HepG2 (cell line): ENCODE data around the gene ENPP1. TPM values are rescaled to one million over a fixed set of nuclear protein-coding genes. Genes with fewer than 3 reads are reported as not detected.

ENCODE experiments used
- BCL6 ChIP-seq: IDR thresholded peaks from 2 replicates; pipeline ENCODE4 v1.6.1; 2016; ENCODE audit warnings: missing genetic modification reagents, missing compliant biosample characterization
- KDM3A ChIP-seq: IDR thresholded peaks from 2 replicates; pipeline ENCODE4 v1.6.1; 2018; ENCODE audit warnings: low read depth, missing compliant biosample characterization
- KLF16 ChIP-seq, 2 experiments: sonication (generic) in 1 of 2; formaldehyde crosslinking in 1 of 2; IDR thresholded peaks; 2 replicates each; pipeline versions ENCODE4 v1.6.1 to v1.8.0; 2016 to 2023; ENCODE audit warnings: missing genetic modification reagents in 2 of 2, missing compliant biosample characterization in 1 of 2
- MIER3 ChIP-seq: IDR thresholded peaks from 2 replicates; pipeline ENCODE4 v1.6.1; 2016; ENCODE audit warnings: missing compliant biosample characterization, borderline replicate concordance
- PHF8 ChIP-seq: sonication (generic); formaldehyde crosslinking; IDR thresholded peaks from 2 replicates; pipeline ENCODE4 v1.5.0; 2020; ENCODE audit warnings: missing genetic modification reagents
- POLR2AphosphoS5 ChIP-seq: IDR thresholded peaks from 2 replicates; pipeline ENCODE4 v1.6.1; 2012; ENCODE audit warnings: low read depth, low read length
- RARA ChIP-seq: IDR thresholded peaks from 2 replicates; pipeline ENCODE4 v1.6.1; 2016; ENCODE audit warnings: missing genetic modification reagents, missing compliant biosample characterization
- SRSF4 ChIP-seq: fragments of 200-400 bp; formaldehyde crosslinking; IDR thresholded peaks from one replicate; pipeline ENCODE4 v1.6.1; 2018; ENCODE audit warnings: mild to moderate bottlenecking, low read depth, low read length, moderate library complexity; ENCODE audit not compliant: poor library complexity, severe bottlenecking
- YEATS2 ChIP-seq: sonication (generic); formaldehyde crosslinking; IDR thresholded peaks from 2 replicates; pipeline ENCODE4 v1.4.0; 2020; ENCODE audit warnings: missing genetic modification reagents, borderline replicate concordance
- ZBTB42 ChIP-seq: sonication (generic); formaldehyde crosslinking; IDR thresholded peaks from 2 replicates; pipeline ENCODE4 v1.5.0; 2020; ENCODE audit warnings: mild to moderate bottlenecking, missing genetic modification reagents
- ZNF333 ChIP-seq: sonication (generic); formaldehyde crosslinking; IDR thresholded peaks from 2 replicates; pipeline ENCODE4 v1.4.0; 2020; ENCODE audit warnings: mild to moderate bottlenecking, missing genetic modification reagents, borderline replicate concordance
- ZNF572 ChIP-seq: sonication (generic); formaldehyde crosslinking; IDR thresholded peaks from 2 replicates; pipeline ENCODE4 v1.5.1; 2020; ENCODE audit warnings: mild to moderate bottlenecking, missing genetic modification reagents
- ZNF605 ChIP-seq: sonication (generic); formaldehyde crosslinking; IDR thresholded peaks from 2 replicates; pipeline ENCODE4 v1.8.0; 2022; ENCODE audit warnings: mild to moderate bottlenecking, missing genetic modification reagents
- ZSCAN9 ChIP-seq: IDR thresholded peaks from 2 replicates; pipeline ENCODE4 v1.6.1; 2016; ENCODE audit warnings: borderline replicate concordance
- polyA plus RNA-seq, 8 experiments: library from polyadenylated mRNA; depleted of rRNA in 3 of 8; stranded (reverse) in 7 of 8; unstranded in 1 of 8; fragments of >200 nt; fragmentation: Illumina TruSeq in 4 of 8; extraction: Trizol in 4 of 8; gene quantifications; 2 replicates each; pipeline versions ENCODE4 v1.2.1 to v1.2.3, GENCODE V29; 2011 to 2016; ENCODE audit warnings: low read depth in 4 of 8, missing spikeins in 1 of 8, mixed read lengths in 1 of 8; ENCODE audit not compliant: insufficient read depth in 1 of 8
- total RNA-seq, 5 experiments: library from RNA; depleted of rRNA; stranded (reverse); fragments of >200 nt; fragmentation: Illumina TruSeq; extraction: Trizol; gene quantifications; 2 replicates each; pipeline ENCODE4 v1.2.3, GENCODE V29; 2016; ENCODE audit warnings: low read depth in 1 of 5
- TF ChIP-seq, protein P1 (sequence below): sonication (generic); formaldehyde crosslinking; IDR thresholded peaks from 2 replicates; pipeline ENCODE4 v1.5.0; 2020; ENCODE audit warnings: mild to moderate bottlenecking, missing genetic modification reagents
- TF ChIP-seq, protein P2 (sequence below): sonication (generic); formaldehyde crosslinking; IDR thresholded peaks from 2 replicates; pipeline ENCODE4 v1.4.0; 2020; ENCODE audit warnings: missing genetic modification reagents
- TF ChIP-seq, protein P3 (sequence below): sonication (generic); formaldehyde crosslinking; IDR thresholded peaks from 2 replicates; pipeline ENCODE4 v1.5.0; 2020; ENCODE audit warnings: missing genetic modification reagents
- TF ChIP-seq, protein P4 (sequence below): sonication (generic); formaldehyde crosslinking; IDR thresholded peaks from 2 replicates; pipeline ENCODE4 v1.8.0; 2022; ENCODE audit warnings: missing genetic modification reagents, mild to moderate bottlenecking, moderate library complexity, borderline replicate concordance
- TF ChIP-seq, protein P5 (sequence below): sonication (generic); formaldehyde crosslinking; IDR thresholded peaks from 2 replicates; pipeline ENCODE4 v1.5.0; 2020; ENCODE audit warnings: missing genetic modification reagents, mild to moderate bottlenecking, borderline replicate concordance
- TF ChIP-seq, protein P6 (sequence below): sonication (generic); formaldehyde crosslinking; IDR thresholded peaks from 2 replicates; pipeline ENCODE4 v1.5.1; 2020; ENCODE audit warnings: missing genetic modification reagents, mild to moderate bottlenecking, borderline replicate concordance

Gene ENPP1
- total and polyA plus RNA-seq, 2 of the 13 experiments (the other 11 are each of a cell fraction or from before 2014, with no cell fraction given) = 56.5 to 160 TPM

DNA sequence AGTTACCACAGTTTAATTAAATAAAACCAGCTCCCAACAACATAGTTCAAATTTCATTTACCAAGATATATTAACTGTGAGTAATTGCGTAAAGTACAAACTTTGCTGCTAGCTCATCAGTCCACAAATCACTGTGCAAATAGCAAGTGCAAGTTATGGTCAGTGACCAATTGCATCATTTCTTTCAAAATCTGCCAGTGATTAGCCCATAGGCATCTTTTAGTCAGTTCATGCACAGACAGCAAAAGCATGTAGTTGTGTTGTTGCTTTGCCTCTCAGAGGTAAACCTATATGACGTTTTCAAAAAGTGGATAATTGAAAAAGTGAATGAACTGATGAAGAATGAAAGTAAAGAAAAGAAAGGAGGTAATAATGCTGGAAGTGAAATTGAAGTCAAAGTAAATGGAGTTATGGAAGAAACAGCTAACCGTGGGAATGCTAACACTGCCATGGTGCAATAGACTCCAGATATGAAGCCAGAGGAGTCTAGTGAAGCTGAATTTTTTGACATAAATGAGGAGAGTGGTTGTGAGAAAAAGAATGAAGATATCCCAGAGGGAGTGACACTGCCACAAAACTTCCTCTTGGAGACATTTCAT, 36.5 kb downstream of the ENPP1 start (continued):
- TF ChIP-seq, protein P1, sequence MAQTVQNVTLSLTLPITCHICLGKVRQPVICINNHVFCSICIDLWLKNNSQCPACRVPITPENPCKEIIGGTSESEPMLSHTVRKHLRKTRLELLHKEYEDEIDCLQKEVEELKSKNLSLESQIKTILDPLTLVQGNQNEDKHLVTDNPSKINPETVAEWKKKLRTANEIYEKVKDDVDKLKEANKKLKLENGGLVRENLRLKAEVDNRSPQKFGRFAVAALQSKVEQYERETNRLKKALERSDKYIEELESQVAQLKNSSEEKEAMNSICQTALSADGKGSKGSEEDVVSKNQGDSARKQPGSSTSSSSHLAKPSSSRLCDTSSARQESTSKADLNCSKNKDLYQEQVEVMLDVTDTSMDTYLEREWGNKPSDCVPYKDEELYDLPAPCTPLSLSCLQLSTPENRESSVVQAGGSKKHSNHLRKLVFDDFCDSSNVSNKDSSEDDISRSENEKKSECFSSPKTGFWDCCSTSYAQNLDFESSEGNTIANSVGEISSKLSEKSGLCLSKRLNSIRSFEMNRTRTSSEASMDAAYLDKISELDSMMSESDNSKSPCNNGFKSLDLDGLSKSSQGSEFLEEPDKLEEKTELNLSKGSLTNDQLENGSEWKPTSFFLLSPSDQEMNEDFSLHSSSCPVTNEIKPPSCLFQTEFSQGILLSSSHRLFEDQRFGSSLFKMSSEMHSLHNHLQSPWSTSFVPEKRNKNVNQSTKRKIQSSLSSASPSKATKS (CRISPR knock-in tag) = peak; percentile 50; the same call in 1 of the 2 replicates
- TF ChIP-seq, protein P2, sequence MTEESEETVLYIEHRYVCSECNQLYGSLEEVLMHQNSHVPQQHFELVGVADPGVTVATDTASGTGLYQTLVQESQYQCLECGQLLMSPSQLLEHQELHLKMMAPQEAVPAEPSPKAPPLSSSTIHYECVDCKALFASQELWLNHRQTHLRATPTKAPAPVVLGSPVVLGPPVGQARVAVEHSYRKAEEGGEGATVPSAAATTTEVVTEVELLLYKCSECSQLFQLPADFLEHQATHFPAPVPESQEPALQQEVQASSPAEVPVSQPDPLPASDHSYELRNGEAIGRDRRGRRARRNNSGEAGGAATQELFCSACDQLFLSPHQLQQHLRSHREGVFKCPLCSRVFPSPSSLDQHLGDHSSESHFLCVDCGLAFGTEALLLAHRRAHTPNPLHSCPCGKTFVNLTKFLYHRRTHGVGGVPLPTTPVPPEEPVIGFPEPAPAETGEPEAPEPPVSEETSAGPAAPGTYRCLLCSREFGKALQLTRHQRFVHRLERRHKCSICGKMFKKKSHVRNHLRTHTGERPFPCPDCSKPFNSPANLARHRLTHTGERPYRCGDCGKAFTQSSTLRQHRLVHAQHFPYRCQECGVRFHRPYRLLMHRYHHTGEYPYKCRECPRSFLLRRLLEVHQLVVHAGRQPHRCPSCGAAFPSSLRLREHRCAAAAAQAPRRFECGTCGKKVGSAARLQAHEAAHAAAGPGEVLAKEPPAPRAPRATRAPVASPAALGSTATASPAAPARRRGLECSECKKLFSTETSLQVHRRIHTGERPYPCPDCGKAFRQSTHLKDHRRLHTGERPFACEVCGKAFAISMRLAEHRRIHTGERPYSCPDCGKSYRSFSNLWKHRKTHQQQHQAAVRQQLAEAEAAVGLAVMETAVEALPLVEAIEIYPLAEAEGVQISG = peak; percentile 58; the same call in 1 of the 2 replicates
- TF ChIP-seq MIER3 (CRISPR knock-in tag) (peak; percentile 95; the same call in 1 of the 2 replicates), PHF8 (CRISPR knock-in tag) (peak; percentile 43; the same call in 1 of the 2 replicates), POLR2AphosphoS5 (peak; percentile 92), YEATS2 (peak; percentile 75; the same call in 1 of the 2 replicates), ZNF333 (CRISPR knock-in tag) (no peak), KDM3A (CRISPR knock-in tag) (peak; percentile 47; the same call in 1 of the 2 replicates), ZNF572 (no peak), BCL6 (peak; percentile 96), SRSF4 (no peak), ZNF605 (CRISPR knock-in tag) (no peak), ZSCAN9 (CRISPR knock-in tag) (no peak; the same call in none of the 2 replicates), RARA (CRISPR knock-in tag) (peak; percentile 89), KLF16 (CRISPR knock-in tag; IDR thresholded peaks at IDR 0.05) (peak in 1 of 2 experiments; percentile 96; a peak in 2 of 4 replicates), ZBTB42 (CRISPR knock-in tag) (0 out of 2 replicates have a peak, but pooled peaks have one; percentile 61)
- TF ChIP-seq, protein P3, sequence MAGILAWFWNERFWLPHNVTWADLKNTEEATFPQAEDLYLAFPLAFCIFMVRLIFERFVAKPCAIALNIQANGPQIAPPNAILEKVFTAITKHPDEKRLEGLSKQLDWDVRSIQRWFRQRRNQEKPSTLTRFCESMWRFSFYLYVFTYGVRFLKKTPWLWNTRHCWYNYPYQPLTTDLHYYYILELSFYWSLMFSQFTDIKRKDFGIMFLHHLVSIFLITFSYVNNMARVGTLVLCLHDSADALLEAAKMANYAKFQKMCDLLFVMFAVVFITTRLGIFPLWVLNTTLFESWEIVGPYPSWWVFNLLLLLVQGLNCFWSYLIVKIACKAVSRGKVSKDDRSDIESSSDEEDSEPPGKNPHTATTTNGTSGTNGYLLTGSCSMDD = no peak
- TF ChIP-seq, protein P4, sequence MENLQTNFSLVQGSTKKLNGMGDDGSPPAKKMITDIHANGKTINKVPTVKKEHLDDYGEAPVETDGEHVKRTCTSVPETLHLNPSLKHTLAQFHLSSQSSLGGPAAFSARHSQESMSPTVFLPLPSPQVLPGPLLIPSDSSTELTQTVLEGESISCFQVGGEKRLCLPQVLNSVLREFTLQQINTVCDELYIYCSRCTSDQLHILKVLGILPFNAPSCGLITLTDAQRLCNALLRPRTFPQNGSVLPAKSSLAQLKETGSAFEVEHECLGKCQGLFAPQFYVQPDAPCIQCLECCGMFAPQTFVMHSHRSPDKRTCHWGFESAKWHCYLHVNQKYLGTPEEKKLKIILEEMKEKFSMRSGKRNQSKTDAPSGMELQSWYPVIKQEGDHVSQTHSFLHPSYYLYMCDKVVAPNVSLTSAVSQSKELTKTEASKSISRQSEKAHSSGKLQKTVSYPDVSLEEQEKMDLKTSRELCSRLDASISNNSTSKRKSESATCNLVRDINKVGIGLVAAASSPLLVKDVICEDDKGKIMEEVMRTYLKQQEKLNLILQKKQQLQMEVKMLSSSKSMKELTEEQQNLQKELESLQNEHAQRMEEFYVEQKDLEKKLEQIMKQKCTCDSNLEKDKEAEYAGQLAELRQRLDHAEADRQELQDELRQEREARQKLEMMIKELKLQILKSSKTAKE (CRISPR knock-in tag) = no peak
- TF ChIP-seq, protein P5, sequence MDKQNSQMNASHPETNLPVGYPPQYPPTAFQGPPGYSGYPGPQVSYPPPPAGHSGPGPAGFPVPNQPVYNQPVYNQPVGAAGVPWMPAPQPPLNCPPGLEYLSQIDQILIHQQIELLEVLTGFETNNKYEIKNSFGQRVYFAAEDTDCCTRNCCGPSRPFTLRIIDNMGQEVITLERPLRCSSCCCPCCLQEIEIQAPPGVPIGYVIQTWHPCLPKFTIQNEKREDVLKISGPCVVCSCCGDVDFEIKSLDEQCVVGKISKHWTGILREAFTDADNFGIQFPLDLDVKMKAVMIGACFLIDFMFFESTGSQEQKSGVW = no peak
- TF ChIP-seq, protein P6, sequence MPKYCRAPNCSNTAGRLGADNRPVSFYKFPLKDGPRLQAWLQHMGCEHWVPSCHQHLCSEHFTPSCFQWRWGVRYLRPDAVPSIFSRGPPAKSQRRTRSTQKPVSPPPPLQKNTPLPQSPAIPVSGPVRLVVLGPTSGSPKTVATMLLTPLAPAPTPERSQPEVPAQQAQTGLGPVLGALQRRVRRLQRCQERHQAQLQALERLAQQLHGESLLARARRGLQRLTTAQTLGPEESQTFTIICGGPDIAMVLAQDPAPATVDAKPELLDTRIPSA (CRISPR knock-in tag) = no peak
